HG03064 (cell line): Measurements from ENCODE around the gene MDGA2.
"Not testable (repeated sequence)": the region's sequence is repeated elsewhere in the genome, so short reads cannot be mapped to it uniquely, and the experiment has no call there.

Source experiments
- ATAC-seq: cut with Tn5 transposase; IDR thresholded peaks from one replicate; pipeline ENCODE4 v1.9.1; 2021; ENCODE audit warnings: low read depth; ENCODE audit not compliant: unreplicated experiment

The MDGA2 gene

DNA sequence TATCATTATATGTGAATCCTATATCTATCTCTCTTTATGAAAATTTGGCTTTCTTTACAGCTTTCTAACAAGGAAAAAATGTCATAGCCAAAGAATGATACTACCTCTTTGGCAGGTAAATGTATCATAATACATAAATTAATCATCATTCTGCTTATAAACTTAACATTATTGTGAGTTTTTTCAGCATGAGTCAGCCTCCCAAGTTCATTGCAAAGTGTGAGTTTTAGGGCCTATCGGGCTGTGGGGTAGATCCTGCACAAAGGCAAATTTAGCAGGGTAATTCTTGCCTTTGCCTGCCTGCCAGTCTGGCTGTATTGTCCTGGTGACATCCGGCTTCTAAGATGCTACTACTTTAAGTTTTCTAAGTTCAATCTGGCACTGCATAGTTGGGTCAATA lies 412.6 kb downstream of the MDGA2 start:
- ATAC-seq: no peak

DNA sequence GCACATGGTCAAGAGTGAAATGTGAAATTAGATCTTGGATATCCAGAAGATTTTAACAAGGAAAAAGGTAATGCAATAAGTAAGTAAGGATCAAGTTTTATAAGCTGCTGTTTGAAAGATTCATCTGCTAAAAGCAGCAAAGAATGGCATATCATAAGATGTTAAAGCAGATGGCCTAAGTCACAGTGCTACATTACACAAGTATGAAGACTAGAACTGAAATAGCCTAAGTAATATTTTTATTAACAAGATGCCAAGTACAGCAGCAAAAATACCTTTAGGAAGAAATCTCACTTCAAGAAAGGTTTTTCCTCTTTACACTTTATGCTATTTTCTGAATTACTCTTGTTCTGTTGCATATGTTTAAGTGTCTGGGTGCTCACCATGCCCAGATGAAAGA lies 414.1 kb downstream of the MDGA2 start:
- ATAC-seq: no peak

DNA sequence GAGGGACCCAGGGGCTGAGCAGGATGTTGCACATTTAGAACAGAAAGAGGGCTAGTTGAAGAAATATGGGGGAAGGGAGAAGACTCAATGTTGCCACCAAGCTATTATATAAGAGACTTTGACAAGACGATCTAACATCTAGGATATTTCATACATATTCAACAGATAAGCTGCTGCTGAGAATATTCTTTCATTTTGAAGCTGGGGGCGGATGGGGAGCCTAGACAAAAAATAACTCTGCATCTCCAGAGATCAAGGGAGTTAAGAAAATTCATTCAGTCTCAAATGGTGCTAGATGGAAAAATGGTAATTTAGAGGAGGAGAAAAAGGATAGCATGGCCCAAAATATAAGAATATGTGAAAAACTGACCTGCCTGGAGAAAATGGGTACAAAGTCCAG lies 415.6 kb downstream of the MDGA2 start:
- no peak for ATAC-seq

DNA sequence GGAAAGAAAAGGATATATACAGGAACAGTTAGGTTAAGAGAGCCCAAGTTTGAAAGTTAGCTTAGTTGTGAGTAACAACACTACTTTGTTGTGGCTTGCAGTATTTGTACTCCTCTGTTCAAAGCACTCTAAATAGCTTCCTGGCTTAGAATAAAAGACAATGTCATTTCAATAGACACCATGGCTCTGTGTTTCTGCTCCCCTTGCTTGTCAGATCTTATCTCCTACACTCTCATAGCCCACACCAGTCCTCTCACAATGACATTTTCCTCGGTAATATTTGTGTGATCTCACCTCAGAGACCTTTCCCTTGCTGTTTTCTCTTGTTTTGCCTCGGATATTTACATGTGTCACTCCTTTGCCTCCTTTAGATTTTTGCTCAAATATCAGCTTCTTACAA lies 418.4 kb downstream of the MDGA2 start:
- no peak for ATAC-seq

DNA sequence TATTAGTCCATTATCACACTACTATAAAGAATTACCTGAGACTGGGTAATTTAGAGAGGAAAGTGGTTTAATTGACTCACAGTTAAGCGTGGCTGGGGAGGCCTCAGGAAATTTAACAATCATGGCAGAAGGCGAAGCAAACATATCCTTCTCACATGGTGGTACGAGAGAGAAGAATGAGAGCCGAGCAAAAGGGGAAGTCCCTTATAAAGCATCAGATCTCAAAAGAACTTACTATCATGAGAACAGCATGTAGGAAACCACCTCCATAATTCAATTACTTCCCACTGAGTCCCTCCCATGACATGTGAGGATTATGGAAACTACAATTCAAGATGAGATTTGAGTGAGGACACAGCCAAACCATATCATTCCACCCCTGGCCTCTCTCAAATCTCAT lies 422.6 kb downstream of the MDGA2 start:
- ATAC-seq: no peak

DNA sequence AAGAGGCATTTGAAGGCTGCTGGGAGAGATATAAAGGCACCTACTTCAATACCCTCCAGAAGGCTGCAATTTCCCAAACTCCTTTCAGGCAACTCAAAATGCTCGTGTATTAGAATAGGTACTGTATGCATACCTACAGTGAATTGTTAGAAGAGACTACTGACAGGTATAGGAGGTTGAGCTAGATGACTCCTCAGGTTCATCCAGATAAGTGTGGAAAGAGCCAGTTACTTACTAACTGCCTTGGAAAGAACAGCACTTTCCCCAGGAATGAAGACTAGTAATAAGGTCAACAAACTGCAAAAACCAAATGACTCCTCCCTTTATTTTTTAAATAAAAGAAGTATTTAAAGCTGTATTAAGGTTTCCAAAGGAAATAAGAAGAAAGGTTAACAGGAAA lies 429.0 kb downstream of the MDGA2 start:
- no peak for ATAC-seq

DNA sequence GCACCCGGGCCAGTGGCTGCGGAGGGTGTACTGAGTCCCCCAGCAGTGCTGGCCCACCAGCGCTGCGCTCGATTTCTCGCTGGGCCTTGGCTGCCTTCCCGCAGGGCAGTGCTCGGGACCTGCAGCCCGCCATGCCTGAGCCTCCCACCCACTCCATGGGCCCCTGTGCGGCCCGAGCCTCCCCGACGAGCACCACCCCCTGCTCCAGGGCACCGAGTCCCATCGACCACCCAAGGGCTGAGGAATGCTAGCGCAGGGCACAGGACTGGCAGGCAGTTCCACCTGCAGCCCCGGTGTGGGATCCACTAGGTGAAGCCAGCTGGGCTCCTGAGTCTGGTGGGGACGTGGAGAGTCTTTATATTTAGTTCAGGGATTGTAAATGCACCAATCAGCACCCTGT lies 432.8 kb downstream of the MDGA2 start:
- not testable (repeated sequence) for ATAC-seq

DNA sequence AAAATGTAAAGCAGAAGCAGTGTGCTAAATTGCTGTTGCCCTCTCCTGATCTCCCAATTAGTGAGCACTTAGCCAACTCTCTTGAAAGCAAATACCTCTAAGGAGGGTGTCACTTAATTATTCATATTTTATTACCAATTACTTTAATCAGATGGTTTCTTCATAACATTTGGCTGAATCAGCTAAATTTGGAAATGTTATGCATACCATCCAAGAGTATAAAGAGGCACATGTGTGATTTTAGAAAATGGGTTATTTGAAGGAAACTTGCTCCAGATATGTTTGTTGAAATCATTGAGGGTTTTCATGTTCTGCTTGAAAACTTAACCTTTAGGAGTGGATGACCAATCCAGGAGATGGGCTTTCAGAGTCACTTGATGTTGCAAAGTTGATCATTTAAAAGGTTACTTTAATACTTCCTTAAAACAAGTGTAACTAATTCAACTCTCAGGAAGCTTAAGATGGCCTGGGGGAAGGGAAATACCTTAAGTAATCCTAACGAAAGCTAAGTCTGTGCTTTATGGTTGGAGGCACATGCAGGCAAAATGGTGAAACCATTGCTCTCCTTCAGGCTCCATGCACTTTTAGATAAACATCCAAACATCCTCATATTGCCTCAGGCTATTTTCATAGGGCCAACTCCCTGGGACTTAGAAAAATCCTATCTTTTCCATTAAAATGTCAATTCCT lies 434.5 kb downstream of the MDGA2 start:
- ATAC-seq: no peak

DNA sequence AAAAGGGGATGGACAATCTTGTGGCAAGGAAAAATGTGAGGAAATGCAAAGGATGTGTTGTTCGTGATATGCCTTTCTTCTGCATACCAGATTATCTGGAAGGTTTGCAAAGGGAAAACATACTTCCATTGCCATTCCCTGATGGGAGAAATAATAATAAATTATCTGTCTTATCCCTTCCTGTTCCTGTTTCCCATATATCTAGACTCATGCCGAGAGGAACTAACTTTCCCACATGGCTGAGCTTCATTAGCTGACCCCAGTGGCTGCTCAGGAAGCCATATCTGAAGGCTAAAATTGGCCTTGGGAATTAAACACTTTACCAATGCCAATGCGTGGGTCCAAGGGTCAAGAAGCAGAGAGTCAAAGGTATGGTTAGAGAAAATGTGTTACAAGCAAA lies 439.8 kb downstream of the MDGA2 start:
- no peak for ATAC-seq

DNA sequence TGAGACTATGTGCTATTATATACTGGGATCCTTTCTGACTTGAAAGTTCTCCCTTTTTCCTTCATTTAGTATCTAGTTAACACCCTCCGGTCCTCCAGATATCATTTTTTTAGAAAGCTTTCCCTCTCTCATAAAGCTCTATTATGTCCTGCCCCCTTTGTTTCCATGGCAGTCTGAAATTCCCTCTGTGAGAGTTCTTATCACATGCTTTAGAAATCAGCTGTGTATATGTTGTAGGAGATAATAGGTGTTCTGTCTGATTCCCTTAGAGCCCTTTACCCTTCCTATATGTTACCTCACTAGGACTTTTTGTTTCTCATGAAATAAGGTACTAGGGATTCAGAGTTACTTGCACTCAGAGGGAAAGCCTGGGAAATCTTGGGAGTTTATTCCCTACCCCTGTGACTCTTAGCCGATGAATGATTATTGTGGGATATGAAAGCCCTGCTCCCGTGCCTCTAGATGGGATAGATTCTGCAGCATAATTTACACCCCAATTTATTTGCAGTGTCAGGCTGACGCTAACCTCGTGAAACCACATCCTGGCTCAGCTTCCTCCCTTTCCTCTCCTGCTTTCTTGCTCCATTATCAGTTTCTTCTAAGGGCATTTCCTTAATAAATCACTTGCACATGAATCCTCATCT lies 448.4 kb downstream of the MDGA2 start:
- ATAC-seq: no peak

DNA sequence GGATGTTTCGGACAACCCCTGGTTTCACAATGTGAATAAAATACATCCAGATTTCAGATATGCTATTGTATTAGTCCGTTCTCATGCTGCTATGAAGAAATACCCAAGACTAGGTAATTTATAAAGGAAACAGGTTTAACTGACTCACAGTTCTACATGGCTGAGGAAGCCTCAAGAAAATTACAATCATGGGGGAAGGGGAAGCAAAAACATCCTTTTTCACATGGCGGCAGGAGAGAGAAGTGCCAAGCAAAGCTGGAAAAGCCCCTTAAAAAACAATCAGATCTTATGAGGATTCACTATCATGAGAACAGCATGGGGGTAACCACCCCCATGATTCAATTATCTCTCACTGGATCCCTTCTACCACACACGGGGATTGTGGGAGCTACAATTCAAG lies 451.7 kb downstream of the MDGA2 start:
- no peak for ATAC-seq

DNA sequence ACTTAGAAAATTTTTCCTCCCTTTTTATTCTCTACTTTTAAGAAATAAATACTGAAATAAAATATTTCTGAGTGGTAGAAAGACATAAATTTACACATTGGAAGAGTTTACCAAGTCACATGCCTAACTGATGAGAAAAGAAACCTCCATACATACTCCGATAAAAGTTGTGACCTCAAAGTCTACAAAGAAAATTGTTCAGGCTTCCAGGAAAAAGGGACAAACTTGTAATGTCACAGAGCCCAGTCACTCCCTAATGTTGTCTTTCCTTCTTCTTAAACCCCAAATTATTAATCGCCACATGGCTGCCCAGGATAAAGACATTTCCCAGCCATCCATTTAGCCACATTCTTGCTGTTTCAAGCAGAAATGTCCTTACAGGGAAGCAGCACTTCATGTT lies 455.3 kb downstream of the MDGA2 start:
- no peak for ATAC-seq

DNA sequence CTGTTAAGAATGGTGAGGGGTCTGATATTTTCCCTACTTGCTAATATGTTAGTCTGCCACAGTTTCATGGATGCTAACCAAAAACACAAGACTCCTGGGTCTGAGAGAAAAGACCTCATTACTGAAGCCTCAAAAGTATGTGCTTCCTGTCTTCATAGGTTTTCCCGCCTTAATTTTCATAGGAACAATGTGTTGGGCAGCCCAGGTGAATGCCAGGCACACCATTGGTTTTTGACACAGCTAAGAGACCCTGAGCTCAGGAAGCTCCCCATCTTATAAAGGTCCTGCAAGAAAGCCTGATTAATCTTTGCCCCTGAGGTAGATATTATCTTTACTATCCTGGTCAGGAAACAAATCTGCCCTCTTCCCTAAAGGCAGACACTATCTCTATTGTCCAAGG lies 464.1 kb downstream of the MDGA2 start:
- no peak for ATAC-seq

DNA sequence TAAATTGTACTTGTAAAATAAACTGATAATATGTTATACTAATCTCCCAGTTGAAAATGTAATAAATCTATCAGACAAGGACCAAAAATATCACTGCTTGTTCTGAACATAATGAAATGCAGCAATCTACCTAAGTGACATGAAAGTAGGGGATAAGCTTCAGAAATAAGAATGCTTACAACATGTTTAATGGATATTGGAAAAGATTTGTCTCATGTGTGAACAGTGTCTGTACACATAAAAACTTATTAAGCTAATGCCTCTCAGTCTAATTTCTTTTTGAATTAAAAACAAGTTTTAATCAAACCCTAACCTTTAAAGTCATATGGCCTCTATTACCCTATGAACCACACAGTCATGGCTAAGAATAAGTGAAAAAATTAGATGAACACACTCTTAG lies 465.3 kb downstream of the MDGA2 start:
- no peak for ATAC-seq

DNA sequence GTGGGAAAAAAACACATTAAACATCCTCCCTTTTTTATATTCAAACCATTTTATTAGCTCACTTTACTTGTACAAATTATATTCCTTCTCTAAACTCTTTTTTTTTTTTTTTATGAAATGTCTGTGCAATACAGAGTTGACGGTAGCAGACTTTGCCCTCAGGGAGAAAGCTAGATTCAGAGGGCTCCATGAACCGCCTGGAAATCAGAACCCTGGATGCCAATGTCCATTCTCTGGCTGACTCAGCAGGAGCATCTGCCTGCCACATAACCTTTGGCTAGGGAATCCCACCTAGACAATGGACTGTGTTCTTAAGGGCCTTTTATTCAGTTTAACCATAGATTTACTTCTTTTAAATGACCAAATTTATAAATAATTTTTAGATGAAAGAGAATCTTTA lies 467.0 kb downstream of the MDGA2 start:
- ATAC-seq: no peak

DNA sequence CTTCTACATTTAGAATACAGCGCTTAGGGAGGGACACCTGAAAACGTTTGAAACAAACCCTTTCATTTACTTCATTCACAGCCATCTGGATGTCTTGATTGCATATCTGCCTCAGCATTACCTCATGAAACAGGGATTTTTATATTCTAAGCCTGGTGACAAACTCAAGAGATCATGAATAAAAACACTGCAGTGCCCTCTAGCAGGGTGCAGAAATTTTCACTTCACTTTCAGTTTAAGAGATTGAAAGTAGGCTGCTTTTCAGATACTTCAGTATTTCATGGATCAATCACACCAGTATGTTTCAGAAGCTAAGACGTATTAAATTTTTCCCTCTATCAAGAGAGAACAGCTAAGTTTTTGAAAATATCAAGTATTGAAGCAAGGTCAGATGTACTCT lies 467.8 kb downstream of the MDGA2 start:
- ATAC-seq: no peak

DNA sequence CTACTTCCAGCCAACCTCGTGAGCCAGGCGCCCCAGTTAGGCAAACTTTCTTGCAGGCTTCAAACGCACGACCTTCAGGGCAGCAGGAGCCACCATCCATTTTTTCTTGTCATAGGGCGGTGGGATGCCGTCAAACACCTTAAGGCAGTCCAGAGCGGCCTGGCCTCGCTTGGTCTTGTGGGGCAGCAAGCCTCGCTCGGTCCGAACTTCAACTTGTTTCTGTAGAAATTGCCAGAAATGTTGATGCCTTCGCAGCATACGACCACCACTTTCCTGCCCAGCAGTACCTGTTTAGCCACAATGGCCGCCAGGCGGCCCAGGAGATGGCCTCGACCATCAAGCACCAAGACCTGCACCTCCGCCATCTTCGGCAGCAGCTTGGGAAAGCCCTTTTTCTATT lies 474.7 kb downstream of the MDGA2 start:
- ATAC-seq: no peak

DNA sequence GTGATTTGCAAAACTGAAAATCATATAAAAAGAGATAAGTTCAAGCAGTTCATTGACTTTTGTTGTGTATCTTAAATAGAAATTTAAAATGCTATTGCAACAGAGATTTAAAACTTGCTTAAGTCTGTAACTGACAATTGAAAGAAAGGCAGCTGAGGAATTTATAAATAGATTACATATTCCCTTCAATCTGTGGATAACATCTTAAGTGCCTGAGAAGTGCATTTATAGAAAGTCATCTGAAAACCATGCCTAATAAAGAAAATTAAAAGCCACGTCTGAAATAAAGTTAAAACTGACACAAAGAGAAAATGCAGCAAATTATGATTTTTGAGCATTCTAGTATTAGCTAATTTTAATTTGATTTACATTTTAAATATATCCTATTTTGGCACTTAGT lies 479.8 kb downstream of the MDGA2 start:
- no peak for ATAC-seq

DNA sequence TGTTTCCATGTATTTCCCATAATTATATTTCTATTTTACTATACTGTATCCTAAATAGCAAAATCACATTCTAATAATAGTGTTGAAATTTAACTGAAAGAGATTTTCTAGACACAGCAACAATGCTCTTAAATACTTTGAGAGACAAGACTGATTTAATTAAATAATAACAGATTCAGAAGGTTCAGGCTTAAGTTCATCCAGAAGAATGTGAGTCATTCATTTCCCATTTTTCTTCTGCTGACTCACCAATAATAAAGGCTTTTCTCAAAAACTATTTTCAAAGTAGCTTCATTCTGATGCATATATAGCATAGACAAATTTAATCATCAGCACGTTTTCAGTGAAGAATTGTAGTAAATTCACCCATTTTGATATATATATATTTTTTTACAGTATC lies 481.4 kb downstream of the MDGA2 start:
- ATAC-seq: no peak

DNA sequence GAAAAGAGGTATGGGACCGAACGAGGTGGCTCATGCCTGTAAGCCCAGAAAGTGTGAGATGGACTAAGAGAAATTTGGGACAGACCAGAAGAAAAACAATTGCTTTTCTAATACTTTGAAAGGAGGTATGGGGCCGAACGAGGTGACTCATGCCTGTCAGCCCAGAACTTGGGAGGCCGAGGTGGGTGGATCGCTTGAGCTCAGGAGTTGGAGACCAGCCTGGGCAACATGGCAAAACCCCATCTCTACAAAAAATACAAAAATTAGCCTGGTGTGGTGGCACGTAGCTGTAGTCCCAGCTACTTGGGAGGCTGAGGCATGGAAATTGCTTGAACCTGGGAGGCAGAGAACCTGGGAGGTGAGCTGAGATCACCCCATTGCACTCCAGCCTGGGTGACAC lies 483.2 kb downstream of the MDGA2 start:
- ATAC-seq: not testable (repeated sequence)

DNA sequence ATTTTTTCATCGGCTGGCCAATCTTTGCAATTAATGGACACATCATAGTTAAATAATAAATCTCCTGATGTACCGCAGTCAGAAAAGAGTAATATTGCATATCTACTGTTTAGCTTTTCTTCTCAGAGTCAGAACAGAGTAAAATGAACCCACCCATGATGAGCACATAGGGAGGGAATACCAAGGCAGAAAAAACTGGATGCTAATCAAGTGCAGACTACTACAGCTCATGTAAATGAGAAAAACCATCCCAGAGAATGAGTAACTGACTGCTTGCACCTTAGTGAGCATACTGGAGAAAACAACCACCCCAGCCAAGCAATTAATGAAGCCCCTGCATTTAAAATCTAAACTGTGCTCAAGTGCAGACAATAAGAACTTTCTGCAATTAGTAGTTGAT lies 483.7 kb downstream of the MDGA2 start:
- no peak for ATAC-seq

DNA sequence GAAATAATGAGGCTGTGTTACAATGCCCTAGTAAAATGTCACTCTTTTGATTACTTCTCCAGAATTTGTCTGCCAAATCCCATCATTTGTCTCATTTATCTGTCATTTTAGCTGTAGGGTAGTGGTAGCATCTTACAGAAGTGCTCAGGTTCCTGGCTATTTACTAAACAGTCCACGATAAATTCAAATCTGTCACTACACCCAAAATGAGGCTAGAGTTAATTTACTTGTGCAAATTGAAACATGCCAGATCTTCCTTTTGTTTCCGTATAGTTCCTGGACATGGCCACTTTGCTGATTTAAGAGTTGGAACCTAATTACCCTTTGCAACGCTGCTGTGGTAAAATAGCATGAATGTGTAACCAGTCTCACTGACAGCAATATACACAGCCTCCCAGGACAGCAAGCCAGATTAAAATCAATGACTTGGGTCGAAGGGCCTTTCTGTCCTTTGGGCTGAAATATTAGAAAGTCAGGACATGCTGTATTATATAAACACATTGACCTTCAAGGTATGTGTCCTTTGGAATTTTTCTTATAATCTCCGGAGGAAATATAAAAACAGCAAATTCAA lies 485.4 kb downstream of the MDGA2 start:
- no peak for ATAC-seq
